GM12801 (cell line): Measurements from ENCODE around the gene ASTN2.

Source experiments
- CTCF ChIP-seq: IDR thresholded peaks from one replicate; pipeline ENCODE4 v1.5.1; 2011; ENCODE audit warnings: control low read depth; ENCODE audit not compliant: insufficient read length; ENCODE audit errors: extremely low read depth

Gene ASTN2

GRCh38 chr9:116466271-116467235 lies 948.3 kb downstream of the ASTN2 start:
- TF ChIP-seq CTCF, result no peak

GRCh38 chr9:116465576-116466270 lies 949.1 kb downstream of the ASTN2 start:
- no peak for TF ChIP-seq CTCF

DNA sequence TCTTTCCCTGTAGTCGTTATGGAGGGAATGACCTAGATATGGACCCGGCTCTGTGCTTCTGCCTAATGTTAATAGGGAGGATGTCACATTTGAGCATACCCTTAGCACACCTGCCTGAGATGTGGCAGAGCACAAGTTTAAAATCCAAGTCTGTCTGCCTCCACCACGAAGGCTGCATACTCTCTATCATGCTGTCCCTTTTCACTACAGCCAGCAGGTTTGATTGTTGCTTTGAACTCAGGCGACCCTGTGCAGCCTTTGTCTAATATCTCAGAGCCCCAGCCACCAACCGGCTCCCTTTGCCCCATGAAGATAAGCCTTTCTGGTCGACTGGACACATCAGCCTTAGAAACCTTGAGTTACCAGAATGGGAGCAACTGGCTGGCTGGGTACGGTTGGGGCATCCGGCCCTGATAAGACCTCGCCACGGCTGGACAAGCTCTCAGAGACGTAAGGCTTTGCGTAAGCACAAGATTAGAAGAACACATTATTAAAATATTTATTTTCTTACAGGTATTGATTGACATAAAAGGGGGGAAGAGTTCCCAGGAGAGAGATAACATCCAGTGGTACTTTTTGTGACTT lies 949.8 kb downstream of the ASTN2 start:
- no peak for TF ChIP-seq CTCF

GRCh38 chr9:116464423-116464822 lies 950.4 kb downstream of the ASTN2 start:
- no peak for TF ChIP-seq CTCF

DNA sequence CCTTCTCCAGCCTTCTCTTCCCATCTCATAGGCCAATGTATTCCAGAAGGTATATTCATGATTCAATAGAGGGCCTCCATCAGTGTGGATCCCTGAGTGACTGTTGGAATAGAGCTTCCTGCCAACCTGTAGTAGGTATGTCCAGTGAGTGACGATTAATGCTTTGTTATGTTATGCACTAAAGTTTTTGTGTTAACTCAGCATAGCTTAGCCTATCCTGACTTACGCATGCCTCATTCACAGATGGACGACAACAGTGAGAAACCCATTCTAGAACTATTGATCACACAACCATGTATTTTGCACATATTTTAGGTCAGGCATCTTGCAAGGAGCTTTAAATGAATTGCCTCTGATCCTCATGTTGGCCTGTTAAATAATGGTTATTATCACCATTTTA lies 953.2 kb downstream of the ASTN2 start:
- no peak for TF ChIP-seq CTCF

DNA sequence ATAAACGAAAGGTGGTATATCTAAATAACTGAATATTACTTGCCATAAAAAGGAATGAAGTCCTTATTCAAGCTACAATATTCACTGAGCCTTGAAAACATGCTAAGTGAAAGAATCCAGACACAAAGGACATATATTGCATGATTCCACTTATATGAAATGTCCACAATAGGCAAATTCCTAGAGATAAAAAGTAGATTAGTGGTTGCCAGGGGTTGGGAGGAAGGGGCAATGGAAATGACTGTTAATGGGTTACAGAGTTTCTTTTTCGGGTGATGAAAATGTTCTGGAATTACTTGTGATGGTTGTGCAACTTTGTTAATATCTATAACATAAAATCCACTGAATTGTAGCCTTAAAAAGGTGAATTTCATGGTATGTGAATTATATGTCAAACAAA lies 954.8 kb downstream of the ASTN2 start:
- TF ChIP-seq CTCF, result no peak

GRCh38 chr9:116459576-116459975 lies 955.3 kb downstream of the ASTN2 start:
- no peak for TF ChIP-seq CTCF
